HepG2 (cell line): Measurements from ENCODE around the gene CALM1. TPM values are rescaled to one million over a fixed set of nuclear protein-coding genes. Genes with fewer than 3 reads are reported as not detected.

ENCODE experiments used
- ATAC-seq: fragments of 200-7000 bp; cut with Tn5 transposase; 3 replicates; pipeline ENCODE4 v1.9.1; 2020; ENCODE audit warnings: mild to moderate bottlenecking, moderate library complexity
- BruUV-seq: library from RNA; stranded (reverse); fragments of 400-500 nt; replicated peaks from 2 replicates; lab custom pipeline; 2021; lab: Mats Ljungman, UMichigan
- CTCF ChIA-PET: fragments of 300-600 bp; formaldehyde crosslinking; extraction: SDS; loops from one replicate; lab custom pipeline; 2021; ENCODE audit warnings: low total read pairs, inconsistent platforms, low intra/inter-chr PET ratio; lab: Yijun Ruan, JAX
- POLR2A ChIA-PET: fragments of 350-600 bp; sonication (Branson Sonifier 250); formaldehyde crosslinking; loops from one replicate; lab custom pipeline; 2020; ENCODE audit warnings: antibody characterized with exemption, inconsistent platforms; lab: Yijun Ruan, JAX
- DNase-seq: peaks from one replicate; pipeline ENCODE4 v3.0.0-alpha.2; 2015; ENCODE audit warnings: low spot score
- FAIRE-seq: peaks from 3 replicates; lab custom pipeline; 2011; peaks lifted over from hg19 to GRCh38; lab: Jason Lieb, UNC
- H2AFZ ChIP-seq: one replicate; pipeline ENCODE4 v1.6.1; 2011; ENCODE audit warnings: low read length, inconsistent platforms
- H3K27ac ChIP-seq: fragments of 300-600 bp; 3 replicates; pipeline ENCODE4 v1.8.0; 2011; ENCODE audit warnings: mixed run types, mild to moderate bottlenecking, mixed read lengths, low read length, inconsistent platforms; ENCODE audit not compliant: insufficient read depth; ENCODE audit errors: extremely low read length
- H3K27me3 ChIP-seq, 2 experiments: fragments of 200-600 bp in 1 of 2; 2 replicates in 1 of 2; 3 replicates in 1 of 2; pipeline versions ENCODE4 v1.6.0 to v1.8.0; 2011; ENCODE audit warnings: low read length in 2 of 2, mild to moderate bottlenecking in 2 of 2, moderate library complexity in 2 of 2, inconsistent platforms in 1 of 2; ENCODE audit not compliant: insufficient read depth in 2 of 2, control insufficient read depth in 1 of 2
- H3K36me3 ChIP-seq, 2 experiments: fragments of 200-600 bp in 1 of 2; replicated peaks in 1 of 2; 2 replicates in 1 of 2; 3 replicates in 1 of 2; pipeline versions ENCODE4 v1.5.1 to v1.8.0; 2011; ENCODE audit warnings: low read length in 2 of 2, inconsistent platforms in 1 of 2; ENCODE audit not compliant: insufficient read depth in 2 of 2, control insufficient read depth in 1 of 2
- H3K4me1 ChIP-seq: 2 replicates; pipeline ENCODE4 v1.5.1; 2012; ENCODE audit warnings: low read length, inconsistent platforms; ENCODE audit not compliant: insufficient read depth
- H3K4me2 ChIP-seq: 2 replicates; pipeline ENCODE4 v1.6.0; 2011; ENCODE audit warnings: low read depth, low read length, inconsistent platforms
- H3K4me3 ChIP-seq, 3 experiments: fragments of 200-600 bp in 1 of 3; sonication (generic), shearing (Covaris generic) in 1 of 3; replicated peaks in 1 of 3; 2 replicates each; pipeline ENCODE4 v1.5.1; 2011 to 2016; ENCODE audit warnings: low read length in 3 of 3, inconsistent platforms in 2 of 3, low read depth in 2 of 3, mild to moderate bottlenecking in 2 of 3, control low read depth in 1 of 3, mixed read lengths in 1 of 3; ENCODE audit not compliant: insufficient read depth in 1 of 3
- H3K79me2 ChIP-seq: one replicate; pipeline ENCODE4 v1.6.1; 2011; ENCODE audit warnings: low read length, inconsistent platforms; ENCODE audit not compliant: insufficient read depth
- H3K9ac ChIP-seq: 2 replicates; pipeline ENCODE4 v1.6.0; 2011; ENCODE audit warnings: mild to moderate bottlenecking, low read depth, low read length, inconsistent platforms; ENCODE audit not compliant: insufficient read depth
- H3K9me3 ChIP-seq: 2 replicates; pipeline ENCODE4 v1.5.1; 2012; ENCODE audit warnings: mild to moderate bottlenecking, low read length
- H4K20me1 ChIP-seq: 2 replicates; pipeline ENCODE4 v1.6.0; 2011; ENCODE audit warnings: inconsistent platforms, mild to moderate bottlenecking, low read length, moderate library complexity; ENCODE audit not compliant: insufficient read depth
- RBFOX2 ChIP-seq: fragments of 200-400 bp; formaldehyde crosslinking; IDR thresholded peaks from 2 replicates; pipeline ENCODE4 v1.6.1; 2017; ENCODE audit warnings: low read depth, mild to moderate bottlenecking, low read length
- ZNF564 ChIP-seq: sonication (generic); formaldehyde crosslinking; IDR thresholded peaks from 2 replicates; pipeline ENCODE4 v1.8.1; 2023; ENCODE audit warnings: mild to moderate bottlenecking, missing genetic modification reagents
- ZSCAN22 ChIP-seq: sonication (generic); formaldehyde crosslinking; IDR thresholded peaks from 2 replicates; pipeline ENCODE4 v1.4.0; 2020; ENCODE audit warnings: mild to moderate bottlenecking, missing genetic modification reagents
- WGBS: methylation state at CpG from one replicate; pipeline ENCODE4 v1.1.6; 2017; ENCODE audit warnings: low lambda C conversion rate; 5-methylcytosine and 5-hydroxymethylcytosine counted together
- in situ Hi-C: cut with HindIII; loops from 2 replicates; pipeline ENCODE4 v1.10.0; 2017; ENCODE audit warnings: low pct_unique_long_range_greater_than_20kb; ENCODE audit not compliant: extremely low pct_ligation_motif_present
- intact Hi-C: fragments of 100-400 bp; cut with micrococcal nuclease; formaldehyde crosslinking; loops from one replicate; pipeline ENCODE4 v1.10.0; 2022; ENCODE audit not compliant: unreplicated experiment
- polyA plus RNA-seq, 8 experiments: library from polyadenylated mRNA; depleted of rRNA in 3 of 8; stranded (reverse) in 7 of 8; unstranded in 1 of 8; fragments of >200 nt; fragmentation: Illumina TruSeq in 4 of 8; extraction: Trizol in 4 of 8; gene quantifications; 2 replicates each; pipeline versions ENCODE4 v1.2.1 to v1.2.3, GENCODE V29; 2011 to 2016; ENCODE audit warnings: low read depth in 4 of 8, missing spikeins in 1 of 8, mixed read lengths in 1 of 8; ENCODE audit not compliant: insufficient read depth in 1 of 8
- total RNA-seq, 5 experiments: library from RNA; depleted of rRNA; stranded (reverse); fragments of >200 nt; fragmentation: Illumina TruSeq; extraction: Trizol; gene quantifications; 2 replicates each; pipeline ENCODE4 v1.2.3, GENCODE V29; 2016; ENCODE audit warnings: low read depth in 1 of 5

Gene CALM1
- total and polyA plus RNA-seq, 2 of the 13 experiments (the other 11 are each of a cell fraction or from before 2014, with no cell fraction given) = 110 to 238 TPM

GRCh38 chr14:90398841-90399540 is 2.2 kb downstream of the CALM1 start:
- BruUV-seq = no TSS peak
- Histone ChIP-seq H3K27ac (no peak overlapping the region), H4K20me1 (peaks cover 23% of the 10 kb centered on the region), H3K79me2 (peaks cover 32% of the 10 kb centered on the region), H3K9me3 (no peaks in the 10 kb centered on the region), H2AFZ (no peak overlapping the region), H3K4me3 (peak overlapping the region; percentile 71 to 95 (median 91); a peak in 5 of 6 replicates), H3K4me2 (peak overlapping the region; percentile 99), H3K27me3 (peaks cover 0 to 4% of the 10 kb centered on the region in 2 experiments; a peak in 1 of 5 replicates), H3K36me3 (peaks cover 19 to 40% of the 10 kb centered on the region in 2 experiments), H3K4me1 (peaks cover 39% of the 10 kb centered on the region), H3K9ac (peak overlapping the region; percentile 69; the same call in 1 of the 2 replicates)
- FAIRE-seq = no peak
- no peak for ATAC-seq
- CTCF ChIA-PET = interaction anchor here (0.8 to 3.5 kb wide), 6 partner anchors 110 to 362 kb away, joined by 3 to 54 read pairs (median 8); no protein-coding TSS in a partner anchor
- TF ChIP-seq ZNF564 (CRISPR knock-in tag) (0 out of 2 replicates have a peak, but pooled peaks have one; percentile 11), ZSCAN22 (no peak), RBFOX2 (0 out of 2 replicates have a peak, but pooled peaks have one; percentile 8)
- in situ Hi-C loops (loop anchor here (5.0 kb wide), 1 partner anchor 123 kb away; no protein-coding TSS in a partner anchor), intact Hi-C loops (loop anchor here (1.0 to 5.0 kb wide), 6 partner anchors 16 to 358 kb away; no protein-coding TSS in a partner anchor)
- POLR2A ChIA-PET = interaction anchor here (0.9 to 1.5 kb wide), 3 partner anchors 16 to 115 kb away, joined by 3 to 13 read pairs (median 4); no protein-coding TSS in a partner anchor
- WGBS = 56% methylated on average over 8 of the region's 8 CpGs
- no peak for DNase-seq
